HFFc6 (cell line): ENCODE measurements around the gene EFCAB12. TPM values are rescaled to one million over a fixed set of nuclear protein-coding genes. Genes with fewer than 3 reads are reported as not detected.

Source experiments
- DNase-seq: peaks from one replicate; pipeline ENCODE4 v3.0.0-alpha.2; 2018
- H3K27ac Mint-ChIP-seq: 2 replicates; pipeline ENCODE4 v1.8.0; 2020; ENCODE audit warnings: mild to moderate bottlenecking, mixed read lengths
- H3K27me3 Mint-ChIP-seq: 2 replicates; pipeline ENCODE4 v1.8.0; 2021; ENCODE audit warnings: mild to moderate bottlenecking, moderate library complexity, mixed read lengths; ENCODE audit not compliant: insufficient read depth
- H3K36me3 Mint-ChIP-seq: 2 replicates; pipeline ENCODE4 v1.8.0; 2021; ENCODE audit warnings: low read depth, mixed read lengths
- H3K4me1 Mint-ChIP-seq: 2 replicates; pipeline ENCODE4 v1.8.0; 2020; ENCODE audit warnings: low read depth, mixed read lengths
- H3K4me3 Mint-ChIP-seq: 2 replicates; pipeline ENCODE4 v1.8.0; 2020; ENCODE audit warnings: mild to moderate bottlenecking, moderate library complexity, mixed read lengths
- H3K9me3 Mint-ChIP-seq: 2 replicates; pipeline ENCODE4 v1.8.0; 2020; ENCODE audit warnings: mild to moderate bottlenecking, mixed read lengths
- total RNA-seq, 6 experiments: library from RNA; stranded (reverse); fragmentation: NEBNext Ultra II Directional; extraction: Animal tissue kit (Norgen Biotek cat#: 25700); gene quantifications; 2 replicates in 1 of 6; 3 replicates in 5 of 6; pipeline ENCODE4 v1.2.3, GENCODE V29; 2021
- TF ChIP-seq, protein P1 (sequence below): fragments of 200-600 bp; sonication (generic); IDR thresholded peaks from 2 replicates; pipeline ENCODE4 v1.5.0; 2021; ENCODE audit warnings: antibody characterized with exemption, mild to moderate bottlenecking

Gene EFCAB12
- total RNA-seq, 6 experiments from 2014 or later = 0.09 to 0.14 (median 0.12) TPM; not detected in 1

- no peaks in the 10 kb centered on the region for H3K9me3 Mint-ChIP-seq
- H3K27me3 Mint-ChIP-seq = peaks cover 21% of the 10 kb centered on the region
- no peak overlapping the region for H3K27ac Mint-ChIP-seq
- no peak for DNase-seq
- no peaks in the 10 kb centered on the region; the same call in 1 of the 2 replicates for H3K4me1 Mint-ChIP-seq
- no peaks in the 10 kb centered on the region for H3K36me3 Mint-ChIP-seq
- H3K4me3 Mint-ChIP-seq = no peak overlapping the region
- TF ChIP-seq, protein P1, sequence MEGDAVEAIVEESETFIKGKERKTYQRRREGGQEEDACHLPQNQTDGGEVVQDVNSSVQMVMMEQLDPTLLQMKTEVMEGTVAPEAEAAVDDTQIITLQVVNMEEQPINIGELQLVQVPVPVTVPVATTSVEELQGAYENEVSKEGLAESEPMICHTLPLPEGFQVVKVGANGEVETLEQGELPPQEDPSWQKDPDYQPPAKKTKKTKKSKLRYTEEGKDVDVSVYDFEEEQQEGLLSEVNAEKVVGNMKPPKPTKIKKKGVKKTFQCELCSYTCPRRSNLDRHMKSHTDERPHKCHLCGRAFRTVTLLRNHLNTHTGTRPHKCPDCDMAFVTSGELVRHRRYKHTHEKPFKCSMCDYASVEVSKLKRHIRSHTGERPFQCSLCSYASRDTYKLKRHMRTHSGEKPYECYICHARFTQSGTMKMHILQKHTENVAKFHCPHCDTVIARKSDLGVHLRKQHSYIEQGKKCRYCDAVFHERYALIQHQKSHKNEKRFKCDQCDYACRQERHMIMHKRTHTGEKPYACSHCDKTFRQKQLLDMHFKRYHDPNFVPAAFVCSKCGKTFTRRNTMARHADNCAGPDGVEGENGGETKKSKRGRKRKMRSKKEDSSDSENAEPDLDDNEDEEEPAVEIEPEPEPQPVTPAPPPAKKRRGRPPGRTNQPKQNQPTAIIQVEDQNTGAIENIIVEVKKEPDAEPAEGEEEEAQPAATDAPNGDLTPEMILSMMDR = no peak
These were observed 69.6 kb downstream of the EFCAB12 start for GRCh38 chr3:129358772-129359371.

GRCh38 chr3:129358177-129358771 lies 70.2 kb downstream of the EFCAB12 start:
- Mint-ChIP-seq H3K27me3 (peaks cover 24% of the 10 kb centered on the region), H3K36me3 (no peaks in the 10 kb centered on the region), H3K4me3 (no peak overlapping the region), H3K27ac (no peak overlapping the region), H3K9me3 (no peaks in the 10 kb centered on the region), H3K4me1 (no peaks in the 10 kb centered on the region; the same call in none of the 2 replicates)
- TF ChIP-seq, protein P1 = no peak
- no peak for DNase-seq

DNA sequence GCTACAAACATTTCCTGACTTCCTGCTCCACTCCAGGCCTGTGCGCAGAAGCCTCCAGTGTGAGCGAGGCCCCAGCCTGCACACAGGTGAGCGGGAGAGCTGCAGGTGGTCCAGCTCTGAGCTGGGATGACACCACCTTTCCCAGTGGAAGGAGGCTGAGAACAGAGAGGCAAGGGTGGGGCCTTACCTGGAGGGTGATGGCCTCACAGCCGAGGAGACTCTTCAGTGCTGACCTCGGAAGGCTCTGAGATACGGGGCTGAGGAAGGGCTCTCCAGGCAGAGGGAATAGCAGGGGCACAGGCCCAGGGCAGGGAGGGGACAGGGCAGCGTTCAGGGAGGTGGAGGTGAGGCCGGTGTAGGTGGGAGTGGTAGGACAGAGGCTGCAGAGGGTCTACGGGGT lies 70.8 kb downstream of the EFCAB12 start:
- H3K4me1 Mint-ChIP-seq = no peaks in the 10 kb centered on the region; the same call in none of the 2 replicates
- TF ChIP-seq, protein P1 = no peak
- H3K27ac Mint-ChIP-seq = no peak overlapping the region
- no peak for DNase-seq
- no peak overlapping the region for H3K4me3 Mint-ChIP-seq
- H3K36me3 Mint-ChIP-seq = no peaks in the 10 kb centered on the region
- H3K9me3 Mint-ChIP-seq = no peaks in the 10 kb centered on the region
- peaks cover 31% of the 10 kb centered on the region for H3K27me3 Mint-ChIP-seq

DNA sequence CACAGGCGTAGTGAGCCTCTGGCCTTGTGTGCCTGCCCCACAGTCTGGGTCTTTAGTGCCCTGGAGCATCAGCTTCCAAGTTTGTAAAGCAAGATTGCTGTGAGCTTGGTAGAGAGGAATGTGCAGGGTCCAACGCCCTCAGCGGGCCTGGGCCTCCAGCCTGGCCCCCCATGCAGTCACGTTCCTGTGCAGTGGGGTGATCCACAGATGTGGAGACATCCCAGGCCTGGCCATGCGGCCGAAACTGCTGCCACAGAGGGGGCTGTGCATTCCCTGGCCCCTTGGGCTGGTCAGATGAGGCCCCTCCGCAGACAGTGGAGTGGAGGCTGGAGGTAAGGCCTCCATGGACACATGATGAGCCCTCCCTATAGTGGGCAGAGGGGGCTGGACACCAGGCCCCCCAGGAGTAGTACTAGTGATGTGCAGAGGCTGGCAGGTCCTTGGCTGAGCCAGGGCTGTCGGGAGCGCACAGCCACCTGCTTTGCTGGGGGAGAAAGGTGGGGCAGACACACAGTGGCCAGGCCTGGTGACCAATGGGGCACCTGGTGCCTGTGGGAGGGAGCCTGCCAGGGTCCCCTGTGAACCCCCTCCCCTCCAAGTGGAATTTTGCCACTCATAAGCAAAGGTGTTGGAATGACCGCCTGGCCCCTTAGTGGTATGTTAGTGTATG lies 71.5 kb downstream of the EFCAB12 start:
- TF ChIP-seq, protein P1 = no peak
- DNase-seq = no peak
- Mint-ChIP-seq H3K9me3 (no peaks in the 10 kb centered on the region), H3K27ac (no peak overlapping the region), H3K4me3 (no peak overlapping the region), H3K27me3 (peaks cover 34% of the 10 kb centered on the region), H3K4me1 (no peaks in the 10 kb centered on the region; the same call in none of the 2 replicates), H3K36me3 (no peaks in the 10 kb centered on the region)

DNA sequence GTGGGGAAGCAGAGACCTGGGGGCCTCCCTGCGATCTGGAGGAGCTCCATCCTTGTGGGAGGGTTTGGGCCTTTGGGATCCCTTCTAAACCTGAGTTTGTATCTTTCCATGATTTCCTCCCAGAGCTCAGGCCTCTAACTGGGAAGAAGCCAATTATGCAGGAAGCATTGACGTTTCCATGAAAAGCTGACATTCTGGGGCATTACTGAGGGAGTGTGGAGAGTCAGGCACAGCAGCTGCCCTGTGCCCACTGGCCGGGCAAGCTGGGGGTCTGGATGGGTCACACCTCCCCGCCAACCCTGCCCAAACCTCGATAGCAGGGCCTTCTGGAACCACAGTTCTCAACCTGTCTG lies 74.9 kb downstream of the EFCAB12 start:
- TF ChIP-seq, protein P1 = no peak
- Mint-ChIP-seq H3K4me3 (no peak overlapping the region), H3K27me3 (peaks cover 29% of the 10 kb centered on the region), H3K4me1 (no peaks in the 10 kb centered on the region; the same call in 1 of the 2 replicates), H3K9me3 (no peaks in the 10 kb centered on the region), H3K27ac (no peak overlapping the region), H3K36me3 (no peaks in the 10 kb centered on the region)
- no peak for DNase-seq
